T follicular helper cell (primary cell): ENCODE results near the gene STAMBP.
"Not testable (repeated sequence)": the region's sequence is repeated elsewhere in the genome, so short reads cannot be mapped to it uniquely, and the experiment has no call there.

Experiments
- DNase-seq: peaks from one replicate; pipeline ENCODE4 v3.0.0-alpha.2; 2020; ENCODE audit warnings: low read depth

Gene STAMBP

GRCh38 chr2:73887596-73888353 lies 59.0 kb downstream of the STAMBP start:
- not testable (repeated sequence) for DNase-seq

GRCh38 chr2:73888388-73888787 lies 59.6 kb downstream of the STAMBP start:
- DNase-seq = no peak

GRCh38 chr2:73889206-73889605 lies 60.4 kb downstream of the STAMBP start:
- no peak for DNase-seq

GRCh38 chr2:73890301-73891092 lies 61.7 kb downstream of the STAMBP start:
- no peak for DNase-seq

- no peak for DNase-seq
These were observed 62.6 kb downstream of the STAMBP start for GRCh38 chr2:73891276-73891901.

- no peak for DNase-seq
These were observed 64.0 kb downstream of the STAMBP start, which contains the start of gene ACTG2 for GRCh38 chr2:73892631-73893329. Gene ACTG2 (plus strand): TSS chr2:73893008. CDS start chr2:73901312, 8,304 bp downstream.

- DNase-seq = no peak
These were observed 65.2 kb downstream of the STAMBP start for GRCh38 chr2:73893764-73894474.

GRCh38 chr2:73894475-73894850 lies 65.7 kb downstream of the STAMBP start:
- no peak for DNase-seq

- no peak for DNase-seq
These were observed 66.1 kb downstream of the STAMBP start for GRCh38 chr2:73894877-73895276.

- DNase-seq = no peak
These were observed 66.7 kb downstream of the STAMBP start for GRCh38 chr2:73895473-73895872.

- DNase-seq = no peak
These were observed 67.8 kb downstream of the STAMBP start for GRCh38 chr2:73896362-73897239.

GRCh38 chr2:73897240-73897583 lies 68.5 kb downstream of the STAMBP start:
- no peak for DNase-seq

- no peak for DNase-seq
These were observed 69.2 kb downstream of the STAMBP start for GRCh38 chr2:73897934-73898333.

- DNase-seq = no peak
These were observed 71.1 kb downstream of the STAMBP start for GRCh38 chr2:73899801-73900336.

- no peak for DNase-seq
These were observed 72.4 kb downstream of the STAMBP start for GRCh38 chr2:73901143-73901542.

- no peak for DNase-seq
These were observed 73.5 kb downstream of the STAMBP start for GRCh38 chr2:73902284-73902683.

GRCh38 chr2:73903313-73903712 lies 74.6 kb downstream of the STAMBP start:
- DNase-seq = no peak

GRCh38 chr2:73903949-73904613 lies 75.3 kb downstream of the STAMBP start:
- DNase-seq = not testable (repeated sequence)

- DNase-seq = no peak
These were observed 76.2 kb downstream of the STAMBP start for GRCh38 chr2:73904952-73905351.
